Endodermal cell (in vitro differentiated cells): ENCODE results near the gene GALNT2. TPM values are rescaled to one million over a fixed set of nuclear protein-coding genes. Genes with fewer than 3 reads are reported as not detected.

Source experiments
- DNase-seq: peaks from one replicate; pipeline ENCODE4 v3.0.0-alpha.2; 2017
- H3K27ac ChIP-seq: 2 replicates; pipeline ENCODE4 v1.5.1; 2013; ENCODE audit warnings: mild to moderate bottlenecking, low read depth, low read length, moderate library complexity
- H3K27me3 ChIP-seq: 2 replicates; pipeline ENCODE4 v1.6.1; 2013; ENCODE audit warnings: mild to moderate bottlenecking, low read length, moderate library complexity; ENCODE audit not compliant: insufficient read depth, control insufficient read depth, poor library complexity, severe bottlenecking
- H3K36me3 ChIP-seq: 2 replicates; pipeline ENCODE4 v1.7.0; 2013; ENCODE audit warnings: mild to moderate bottlenecking, low read length, moderate library complexity; ENCODE audit not compliant: control insufficient read depth, insufficient read depth
- H3K4me1 ChIP-seq: one replicate; pipeline ENCODE4 v1.7.0; 2013; ENCODE audit warnings: low read length; ENCODE audit not compliant: control insufficient read depth, insufficient read depth
- H3K4me3 ChIP-seq: 2 replicates; pipeline ENCODE4 v1.5.1; 2013; ENCODE audit warnings: mild to moderate bottlenecking, low read length, moderate library complexity
- H3K9ac ChIP-seq: 2 replicates; pipeline ENCODE4 v1.6.1; 2013; ENCODE audit warnings: mild to moderate bottlenecking, low read length, moderate library complexity; ENCODE audit not compliant: poor library complexity, severe bottlenecking; ENCODE audit errors: extremely low read depth
- H3K9me3 ChIP-seq: 2 replicates; pipeline ENCODE4 v1.6.1; 2013; ENCODE audit warnings: mild to moderate bottlenecking, low read length, moderate library complexity; ENCODE audit not compliant: control insufficient read depth
- H3K27ac Mint-ChIP-seq: 2 replicates; pipeline ENCODE4 v1.8.0; 2020; ENCODE audit warnings: mixed read lengths
- H3K27me3 Mint-ChIP-seq: 2 replicates; pipeline ENCODE4 v1.8.0; 2021; ENCODE audit warnings: mild to moderate bottlenecking, mixed read lengths; ENCODE audit not compliant: insufficient read depth
- H3K36me3 Mint-ChIP-seq: 2 replicates; pipeline ENCODE4 v1.8.0; 2020; ENCODE audit warnings: low read depth, mixed read lengths
- H3K4me1 Mint-ChIP-seq: 2 replicates; pipeline ENCODE4 v1.8.0; 2020; ENCODE audit warnings: mixed read lengths
- H3K4me3 Mint-ChIP-seq: 2 replicates; pipeline ENCODE4 v1.8.0; 2020; ENCODE audit warnings: mild to moderate bottlenecking, moderate library complexity, mixed read lengths
- H3K9me3 Mint-ChIP-seq: 2 replicates; pipeline ENCODE4 v1.8.0; 2020; ENCODE audit warnings: mild to moderate bottlenecking, mixed read lengths
- WGBS, 2 experiments: methylation state at CpG; one replicate each; pipeline versions ENCODE4 v1.1.5 to v1.1.7; 2013; ENCODE audit warnings: missing lambda C conversion rate in 2 of 2, mixed read lengths in 1 of 2; ENCODE audit not compliant: insufficient coverage in 1 of 2, insufficient read length in 1 of 2; 5-methylcytosine and 5-hydroxymethylcytosine counted together
- total RNA-seq, 2 donors: library from RNA; stranded (reverse); fragmentation: NEBNext Ultra II Directional in 1 of 2; extraction: Animal tissue kit (Norgen Biotek cat#: 25700) in 1 of 2; gene quantifications; 2 replicates in 1 of 2; 3 replicates in 1 of 2; pipeline ENCODE4 v1.2.1, GENCODE V29; 2021
- TF ChIP-seq, protein P1 (sequence below): fragments of 200-600 bp; sonication (generic); conservative IDR thresholded peaks from 2 replicates; pipeline ENCODE4 v1.5.0; 2021; ENCODE audit warnings: antibody characterized with exemption, mild to moderate bottlenecking

The GALNT2 gene
- total RNA-seq, 2 donors from 2014 or later = 41.6 to 63.5 TPM

DNA sequence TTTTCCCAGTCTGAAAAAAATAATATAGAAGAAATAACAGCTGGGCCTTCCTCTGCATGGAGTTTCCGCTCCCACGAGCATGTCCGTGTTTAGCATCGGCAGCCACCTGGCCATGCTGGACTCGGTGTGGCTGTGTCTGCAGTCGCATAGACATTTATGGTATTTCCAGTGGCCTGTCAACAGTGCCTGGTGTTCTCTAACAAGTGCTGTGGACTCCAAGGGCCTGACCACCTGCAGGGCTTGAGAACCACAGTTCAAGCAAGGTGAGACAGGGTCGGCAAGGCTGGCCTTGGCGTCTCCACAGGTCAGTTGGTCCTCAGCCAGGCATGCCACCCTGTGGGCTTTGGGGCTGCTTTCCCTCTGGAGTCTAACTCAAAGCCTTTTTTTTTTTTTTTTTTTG lies 234.3 kb downstream of the GALNT2 start:
- Histone ChIP-seq H3K9me3 (no peaks in the 10 kb centered on the region), H3K9ac (no peak overlapping the region), H3K27ac (no peak overlapping the region), H3K4me3 (no peak overlapping the region), H3K4me1 (no peaks in the 10 kb centered on the region), H3K36me3 (no peaks in the 10 kb centered on the region), H3K27me3 (no peaks in the 10 kb centered on the region)
- 93 to 97% methylated on average over 6 to 8 of the region's 8 CpGs for WGBS, 2 experiments
- Mint-ChIP-seq H3K36me3 (no peaks in the 10 kb centered on the region), H3K27ac (no peak overlapping the region), H3K4me1 (no peaks in the 10 kb centered on the region), H3K9me3 (no peaks in the 10 kb centered on the region), H3K27me3 (no peaks in the 10 kb centered on the region), H3K4me3 (no peak overlapping the region)
- no peak for DNase-seq
- TF ChIP-seq, protein P1, sequence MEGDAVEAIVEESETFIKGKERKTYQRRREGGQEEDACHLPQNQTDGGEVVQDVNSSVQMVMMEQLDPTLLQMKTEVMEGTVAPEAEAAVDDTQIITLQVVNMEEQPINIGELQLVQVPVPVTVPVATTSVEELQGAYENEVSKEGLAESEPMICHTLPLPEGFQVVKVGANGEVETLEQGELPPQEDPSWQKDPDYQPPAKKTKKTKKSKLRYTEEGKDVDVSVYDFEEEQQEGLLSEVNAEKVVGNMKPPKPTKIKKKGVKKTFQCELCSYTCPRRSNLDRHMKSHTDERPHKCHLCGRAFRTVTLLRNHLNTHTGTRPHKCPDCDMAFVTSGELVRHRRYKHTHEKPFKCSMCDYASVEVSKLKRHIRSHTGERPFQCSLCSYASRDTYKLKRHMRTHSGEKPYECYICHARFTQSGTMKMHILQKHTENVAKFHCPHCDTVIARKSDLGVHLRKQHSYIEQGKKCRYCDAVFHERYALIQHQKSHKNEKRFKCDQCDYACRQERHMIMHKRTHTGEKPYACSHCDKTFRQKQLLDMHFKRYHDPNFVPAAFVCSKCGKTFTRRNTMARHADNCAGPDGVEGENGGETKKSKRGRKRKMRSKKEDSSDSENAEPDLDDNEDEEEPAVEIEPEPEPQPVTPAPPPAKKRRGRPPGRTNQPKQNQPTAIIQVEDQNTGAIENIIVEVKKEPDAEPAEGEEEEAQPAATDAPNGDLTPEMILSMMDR = no peak

DNA sequence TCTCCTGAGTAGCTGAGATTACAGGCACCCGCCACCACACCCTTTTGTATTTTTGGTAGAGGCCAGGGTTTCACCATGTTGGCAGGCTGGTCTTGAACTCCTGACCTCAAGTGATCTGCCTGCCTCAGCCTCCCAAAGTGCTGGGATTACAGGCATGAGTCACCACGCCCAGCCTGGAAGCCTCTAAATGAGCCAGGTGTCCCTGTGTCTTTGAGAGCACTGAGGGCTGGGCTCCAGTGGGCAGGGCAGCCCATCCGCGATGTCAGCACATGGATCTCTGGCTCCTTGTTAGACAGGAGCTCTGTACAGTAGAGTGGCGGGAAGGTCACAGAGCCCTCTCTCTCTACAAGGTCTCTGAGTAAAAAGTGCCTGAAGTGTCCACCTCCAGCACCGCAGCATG lies 234.8 kb downstream of the GALNT2 start:
- H3K36me3 Mint-ChIP-seq = no peaks in the 10 kb centered on the region
- H3K4me1 ChIP-seq = no peaks in the 10 kb centered on the region
- no peak overlapping the region for H3K9ac ChIP-seq
- H3K4me3 ChIP-seq = no peak overlapping the region
- no peaks in the 10 kb centered on the region for H3K4me1 Mint-ChIP-seq
- H3K36me3 ChIP-seq = no peaks in the 10 kb centered on the region
- H3K27me3 ChIP-seq = no peaks in the 10 kb centered on the region
- TF ChIP-seq, protein P1 = no peak
- WGBS, 2 experiments = 93 to 96% methylated on average over 6 of the region's 6 CpGs
- H3K27me3 Mint-ChIP-seq = no peaks in the 10 kb centered on the region
- no peaks in the 10 kb centered on the region for H3K9me3 ChIP-seq
- no peak overlapping the region for H3K27ac Mint-ChIP-seq
- no peak overlapping the region for H3K27ac ChIP-seq
- no peaks in the 10 kb centered on the region for H3K9me3 Mint-ChIP-seq
- H3K4me3 Mint-ChIP-seq = no peak overlapping the region
- no peak for DNase-seq

DNA sequence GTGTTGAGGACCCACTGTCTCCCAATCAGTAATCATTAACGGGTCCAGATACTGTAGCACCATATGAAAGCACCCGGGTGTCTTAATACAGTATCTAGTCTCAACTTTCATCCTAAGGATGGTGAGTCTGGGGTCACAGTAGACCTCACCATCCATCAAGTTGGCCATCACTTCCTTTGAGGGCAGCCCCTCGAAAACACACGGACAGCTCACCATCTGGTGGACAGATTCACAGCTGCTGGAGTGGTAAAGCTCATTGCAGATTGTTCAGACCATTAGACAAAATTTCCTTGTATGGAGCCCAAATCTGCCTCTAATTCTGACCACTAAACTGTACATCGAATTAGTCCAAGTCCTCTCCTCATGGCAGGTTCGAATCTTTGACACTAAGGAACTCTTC lies 236.0 kb downstream of the GALNT2 start:
- H3K27ac ChIP-seq = no peak overlapping the region
- 91 to 100% methylated on average over 6 of the region's 6 CpGs for WGBS, 2 experiments
- H3K4me3 ChIP-seq = no peak overlapping the region
- no peak for DNase-seq
- TF ChIP-seq, protein P1 = no peak
- no peak overlapping the region for H3K4me3 Mint-ChIP-seq
- no peaks in the 10 kb centered on the region for H3K4me1 Mint-ChIP-seq
- no peaks in the 10 kb centered on the region for H3K27me3 ChIP-seq
- no peaks in the 10 kb centered on the region for H3K36me3 Mint-ChIP-seq
- H3K9ac ChIP-seq = no peak overlapping the region
- H3K9me3 Mint-ChIP-seq = no peaks in the 10 kb centered on the region
- no peaks in the 10 kb centered on the region for H3K27me3 Mint-ChIP-seq
- H3K27ac Mint-ChIP-seq = no peak overlapping the region
- H3K9me3 ChIP-seq = no peaks in the 10 kb centered on the region
- no peaks in the 10 kb centered on the region for H3K36me3 ChIP-seq
- H3K4me1 ChIP-seq = no peaks in the 10 kb centered on the region
